HUES48 (cell line): Measurements from ENCODE around the gene CFI.
A peak's percentile ranks its signal among the peaks of the same experiment; 100 is the strongest.

Source experiments
- H3K27ac ChIP-seq: one replicate; pipeline ENCODE4 v1.7.0; 2013; ENCODE audit warnings: low read depth, low read length, inconsistent platforms
- H3K27me3 ChIP-seq: 2 replicates; pipeline ENCODE4 v1.6.1; 2013; ENCODE audit warnings: mild to moderate bottlenecking, low read length; ENCODE audit not compliant: control insufficient read depth, insufficient read depth
- H3K36me3 ChIP-seq: 2 replicates; pipeline ENCODE4 v1.6.1; 2013; ENCODE audit warnings: low read length; ENCODE audit not compliant: control insufficient read depth, insufficient read depth
- H3K4me1 ChIP-seq: 2 replicates; pipeline ENCODE4 v1.6.1; 2013; ENCODE audit warnings: mild to moderate bottlenecking, low read length; ENCODE audit not compliant: control insufficient read depth, insufficient read depth
- H3K4me3 ChIP-seq: 2 replicates; pipeline ENCODE4 v1.5.1; 2013; ENCODE audit warnings: mild to moderate bottlenecking, low read depth, low read length
- H3K9ac ChIP-seq: 2 replicates; pipeline ENCODE4 v1.6.1; 2013; ENCODE audit warnings: mild to moderate bottlenecking, low read depth, low read length, moderate library complexity
- H3K9me3 ChIP-seq: 2 replicates; pipeline ENCODE4 v1.6.1; 2013; ENCODE audit warnings: low read length; ENCODE audit not compliant: control insufficient read depth, insufficient read depth

The CFI gene

DNA sequence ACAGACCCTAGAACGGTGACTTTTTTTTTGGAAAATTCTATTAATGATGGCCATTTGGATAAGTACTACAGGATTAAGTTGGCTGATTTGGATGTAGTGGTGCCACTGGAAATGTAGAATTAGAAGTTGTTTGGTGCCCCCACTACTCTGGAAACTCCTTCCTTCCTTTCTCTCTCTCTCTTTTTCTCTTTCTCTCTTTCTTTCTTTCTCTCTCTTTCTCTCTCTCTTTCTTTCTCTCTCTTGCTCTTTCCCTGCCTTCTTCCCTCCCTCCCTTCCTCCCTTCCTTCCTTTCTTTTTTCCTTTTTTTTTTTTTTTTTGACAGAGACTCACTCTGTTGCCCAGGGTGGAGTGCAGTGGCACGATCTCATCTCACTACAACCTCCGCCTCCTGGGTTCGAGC, 16.5 kb upstream of the CFI start:
- Histone ChIP-seq H3K27me3 (no peaks in the 10 kb centered on the region), H3K9ac (no peak overlapping the region), H3K9me3 (no peaks in the 10 kb centered on the region), H3K36me3 (peaks cover 61% of the 10 kb centered on the region), H3K4me3 (no peak overlapping the region), H3K27ac (no peak overlapping the region), H3K4me1 (peaks cover 7% of the 10 kb centered on the region; the same call in 1 of the 2 replicates)

- H3K4me3 ChIP-seq, result peak overlapping the region; percentile 98
- no peak overlapping the region for H3K27ac ChIP-seq
- no peak overlapping the region for H3K9ac ChIP-seq
- H3K36me3 ChIP-seq, result peaks cover 47% of the 10 kb centered on the region
- no peaks in the 10 kb centered on the region for H3K27me3 ChIP-seq
- peaks cover 7% of the 10 kb centered on the region; the same call in 1 of the 2 replicates for H3K4me1 ChIP-seq
- H3K9me3 ChIP-seq, result no peaks in the 10 kb centered on the region
These were observed 15.1 kb upstream of the CFI start for GRCh38 chr4:109816894-109817293.

DNA sequence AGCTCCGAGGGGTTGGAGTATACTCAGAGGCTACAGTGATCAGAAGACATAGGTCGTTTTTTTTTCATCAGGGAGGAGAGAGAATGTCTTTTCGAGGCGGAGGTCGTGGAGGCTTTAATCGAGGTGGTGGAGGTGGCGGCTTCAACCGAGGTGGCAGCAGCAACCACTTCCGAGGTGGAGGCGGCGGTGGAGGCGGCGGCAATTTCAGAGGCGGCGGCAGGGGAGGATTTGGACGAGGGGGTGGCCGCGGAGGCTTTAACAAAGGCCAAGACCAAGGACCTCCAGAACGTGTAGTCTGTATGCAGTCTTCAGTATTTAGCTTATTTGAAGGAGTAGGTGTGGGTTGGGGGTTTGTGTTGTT, 14.3 kb upstream of the CFI start:
- no peaks in the 10 kb centered on the region for H3K9me3 ChIP-seq
- peaks cover 39% of the 10 kb centered on the region for H3K36me3 ChIP-seq
- peak overlapping the region; percentile 96 for H3K27ac ChIP-seq
- H3K4me3 ChIP-seq, result peak overlapping the region; percentile 98
- peaks cover 10% of the 10 kb centered on the region for H3K4me1 ChIP-seq
- H3K9ac ChIP-seq, result peak overlapping the region; percentile 94
- H3K27me3 ChIP-seq, result no peaks in the 10 kb centered on the region

GRCh38 chr4:109815151-109816081, 13.6 kb upstream of the CFI start, which contains the start of gene GAR1:
TSS of gene GAR1 (plus strand) at chr4:109815762. CDS start at chr4:109816165, 403 bp downstream.
- peaks cover 32% of the 10 kb centered on the region for H3K36me3 ChIP-seq
- H3K4me1 ChIP-seq, result peaks cover 16% of the 10 kb centered on the region
- H3K9ac ChIP-seq, result peak within 1 kb of the TSS; percentile 94
- no peaks in the 10 kb centered on the region for H3K27me3 ChIP-seq
- H3K27ac ChIP-seq, result peak within 1 kb of the TSS; percentile 96
- H3K9me3 ChIP-seq, result no peaks in the 10 kb centered on the region
- H3K4me3 ChIP-seq, result peak within 1 kb of the TSS; percentile 98

- Histone ChIP-seq H3K9ac (no peak overlapping the region), H3K4me1 (peaks cover 18% of the 10 kb centered on the region), H3K9me3 (no peaks in the 10 kb centered on the region), H3K36me3 (no peaks in the 10 kb centered on the region), H3K27me3 (no peaks in the 10 kb centered on the region), H3K4me3 (no peak overlapping the region), H3K27ac (no peak overlapping the region)
These were observed 9.9 kb upstream of the CFI start for GRCh38 chr4:109811707-109812106.

DNA sequence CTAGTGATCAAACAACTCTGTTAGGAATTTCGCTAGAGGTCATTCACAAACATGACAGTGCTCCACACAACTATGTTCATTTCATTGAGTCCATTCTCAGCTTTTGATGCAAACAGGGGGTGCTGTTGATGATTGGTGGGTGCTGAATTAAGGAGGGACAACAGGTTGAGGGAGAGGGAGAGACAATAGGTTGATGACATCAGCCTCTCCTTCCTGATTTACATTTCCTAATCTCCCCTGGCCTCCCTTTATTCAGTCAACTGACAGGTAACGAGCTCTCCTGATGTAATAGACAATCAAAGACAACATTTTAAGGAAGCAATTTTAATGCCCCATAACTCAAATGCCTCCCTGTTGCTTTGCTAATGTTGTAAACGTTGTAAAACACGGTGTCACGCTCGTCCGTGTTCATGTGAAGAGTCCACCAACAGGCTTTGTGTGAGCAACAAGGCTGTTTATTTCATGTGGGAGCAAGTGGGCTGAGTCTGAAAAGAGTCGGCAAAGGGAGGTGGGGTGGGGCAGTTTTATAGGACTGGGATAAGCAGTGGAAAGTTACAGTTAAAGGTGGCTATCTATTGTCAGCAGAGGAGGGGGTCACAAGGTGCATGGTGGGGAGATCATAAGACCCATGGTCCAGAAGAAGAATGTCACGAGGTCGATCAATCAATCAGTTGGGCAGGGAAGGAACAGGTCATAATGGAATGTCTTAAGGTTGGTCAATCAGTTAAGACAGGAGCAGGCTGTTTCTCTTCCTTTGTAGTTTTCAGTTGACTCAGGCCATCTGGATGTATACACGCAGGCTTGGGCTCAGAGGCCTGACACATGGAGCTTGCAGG, 9.0 kb upstream of the CFI start:
- peaks cover 15% of the 10 kb centered on the region for H3K4me1 ChIP-seq
- H3K9ac ChIP-seq, result no peak overlapping the region
- H3K36me3 ChIP-seq, result no peaks in the 10 kb centered on the region
- no peaks in the 10 kb centered on the region for H3K9me3 ChIP-seq
- no peaks in the 10 kb centered on the region for H3K27me3 ChIP-seq
- peak overlapping the region; percentile 15; the same call in 1 of the 2 replicates for H3K4me3 ChIP-seq
- peak overlapping the region; percentile 63 for H3K27ac ChIP-seq

DNA sequence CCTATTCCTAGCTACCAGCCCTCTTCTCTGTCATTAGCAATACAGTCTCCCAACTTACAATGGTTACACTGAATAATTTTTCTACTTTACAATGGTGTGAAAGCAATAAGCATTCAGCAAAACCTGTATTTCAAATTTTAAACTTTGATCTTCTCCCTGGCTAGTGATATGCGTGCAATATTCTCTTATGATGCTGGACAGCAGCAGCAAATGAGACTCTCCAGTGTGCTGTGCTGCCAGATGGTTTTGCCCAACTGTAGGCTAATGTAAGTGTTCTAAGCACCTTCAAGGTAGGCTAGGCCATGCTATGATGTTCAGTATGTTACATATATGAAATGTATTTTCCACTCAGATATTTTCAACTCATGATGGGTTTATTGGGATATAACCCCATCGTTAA, 7.9 kb upstream of the CFI start:
- Histone ChIP-seq H3K4me3 (no peak overlapping the region), H3K9ac (no peak overlapping the region), H3K36me3 (no peaks in the 10 kb centered on the region), H3K27me3 (no peaks in the 10 kb centered on the region), H3K4me1 (peaks cover 15% of the 10 kb centered on the region), H3K9me3 (no peaks in the 10 kb centered on the region), H3K27ac (no peak overlapping the region)

DNA sequence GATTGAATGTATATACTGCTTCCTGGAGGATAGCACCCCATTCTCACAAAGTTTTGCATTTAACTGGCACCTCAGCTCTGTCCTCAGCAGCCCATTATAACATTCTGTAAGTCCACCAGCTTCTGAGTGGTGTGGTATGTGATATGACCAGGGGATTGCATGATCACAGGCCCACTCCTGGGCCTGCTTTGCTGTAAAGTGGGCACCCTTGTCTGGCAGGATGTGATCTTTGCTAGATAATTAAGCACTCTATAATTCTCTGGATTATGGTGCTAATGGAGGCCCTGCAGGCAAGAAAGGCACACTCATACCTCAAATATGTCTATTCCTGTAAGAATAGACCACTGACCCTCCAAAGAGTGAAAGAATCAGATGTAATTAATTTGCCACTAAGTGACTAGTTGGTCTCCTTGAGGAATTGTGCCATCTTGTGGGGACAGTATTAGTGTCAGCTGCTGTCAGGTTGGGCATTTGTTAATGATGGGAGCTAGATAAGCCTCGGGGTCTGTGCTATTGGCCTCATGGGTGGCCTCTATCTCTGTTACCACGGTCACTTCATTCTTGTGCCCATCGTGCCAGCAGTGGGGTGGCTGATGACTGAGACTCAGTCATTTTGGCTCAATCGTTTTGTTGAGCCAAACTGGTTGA, 2.2 kb upstream of the CFI start:
- Histone ChIP-seq H3K4me3 (no peak overlapping the region), H3K36me3 (no peaks in the 10 kb centered on the region), H3K27ac (no peak overlapping the region), H3K27me3 (no peaks in the 10 kb centered on the region), H3K9ac (no peak overlapping the region), H3K4me1 (no peaks in the 10 kb centered on the region), H3K9me3 (no peaks in the 10 kb centered on the region)

- Histone ChIP-seq H3K4me1 (no peaks in the 10 kb centered on the region), H3K36me3 (no peaks in the 10 kb centered on the region), H3K4me3 (no peak overlapping the region), H3K9ac (no peak overlapping the region), H3K9me3 (no peaks in the 10 kb centered on the region), H3K27ac (no peak overlapping the region), H3K27me3 (no peaks in the 10 kb centered on the region)
These were observed 555 bp downstream of the CFI start for GRCh38 chr4:109801099-109801789.

DNA sequence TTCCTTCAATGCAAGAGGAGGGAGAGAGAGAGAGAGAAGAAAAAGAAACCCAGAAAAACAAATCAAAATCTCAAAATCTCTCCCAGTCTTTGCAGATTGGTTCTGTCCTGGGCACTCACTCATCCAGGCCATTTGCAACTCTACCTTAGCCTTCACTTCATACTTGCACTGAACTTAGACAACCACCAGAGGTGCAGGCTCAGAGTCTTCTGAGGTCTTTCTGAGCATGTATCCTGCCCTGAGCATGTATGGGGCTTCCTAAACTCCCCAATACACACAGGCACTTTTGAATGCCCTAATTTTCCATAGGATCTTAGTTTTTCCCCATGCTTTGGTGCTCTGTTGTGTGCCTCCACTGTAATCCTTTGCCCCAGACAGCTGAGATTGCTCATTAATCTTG, 2.9 kb downstream of the CFI start:
- no peaks in the 10 kb centered on the region for H3K27me3 ChIP-seq
- no peak overlapping the region for H3K4me3 ChIP-seq
- H3K4me1 ChIP-seq, result no peaks in the 10 kb centered on the region
- no peak overlapping the region for H3K9ac ChIP-seq
- no peak overlapping the region for H3K27ac ChIP-seq
- H3K9me3 ChIP-seq, result no peaks in the 10 kb centered on the region
- H3K36me3 ChIP-seq, result no peaks in the 10 kb centered on the region
